K562 (cell line): Measurements from ENCODE around the gene MYO15A. TPM values are rescaled to one million over a fixed set of nuclear protein-coding genes. Genes with fewer than 3 reads are reported as not detected.

ENCODE experiments used
- ATAC-seq: fragments of 200-7000 bp; cut with Tn5 transposase; 3 replicates; pipeline ENCODE4 v1.9.1; 2020; ENCODE audit warnings: moderate library complexity
- BruUV-seq: library from RNA; stranded (reverse); fragments of 400-500 nt; replicated peaks from 2 replicates; lab custom pipeline; 2021; lab: Mats Ljungman, UMichigan
- CTCF ChIA-PET: fragments of 300-600 bp; formaldehyde crosslinking; extraction: SDS; loops from one replicate; lab custom pipeline; 2021; ENCODE audit warnings: low intra/inter-chr PET ratio; lab: Yijun Ruan, JAX
- POLR2A ChIA-PET: fragments of 300-600, 350-650 bp; sonication (Branson Sonifier 250); formaldehyde crosslinking; extraction: SDS; loops from one replicate; lab custom pipeline; 2021; ENCODE audit warnings: antibody characterized with exemption, inconsistent platforms; lab: Yijun Ruan, JAX
- DNase-seq, 4 experiments: peaks; one replicate each; pipeline versions ENCODE4 v3.0.0 to v3.0.0-alpha.2; 2011 to 2018; ENCODE audit warnings: low spot score in 3 of 4, mixed read lengths in 3 of 4; ENCODE audit errors: extremely low read depth in 1 of 4
- FAIRE-seq: peaks from 2 replicates; lab custom pipeline; 2011; peaks lifted over from hg19 to GRCh38; lab: Jason Lieb, UNC
- H2AFZ ChIP-seq: 2 replicates; pipeline ENCODE4 v1.6.0; 2011; ENCODE audit warnings: low read depth, low read length, control low read depth, inconsistent platforms
- H3K27ac ChIP-seq: fragments of 200-600 bp; 3 replicates; pipeline ENCODE4 v1.8.0; 2011; ENCODE audit warnings: low read depth, mild to moderate bottlenecking, control low read depth, inconsistent platforms, low read length, moderate library complexity, mixed read lengths; ENCODE audit errors: extremely low read depth
- H3K27me3 ChIP-seq, 2 experiments: fragments of 300-600 bp in 1 of 2; 2 replicates in 1 of 2; 3 replicates in 1 of 2; pipeline versions ENCODE4 v1.6.0 to v1.8.0; 2011; ENCODE audit warnings: inconsistent platforms in 2 of 2, low read length in 2 of 2, mild to moderate bottlenecking in 1 of 2, mixed read lengths in 1 of 2, moderate library complexity in 1 of 2; ENCODE audit not compliant: control insufficient read depth in 2 of 2, insufficient read depth in 2 of 2
- H3K36me3 ChIP-seq: fragments of 300-600 bp; 3 replicates; pipeline ENCODE4 v1.8.0; 2011; ENCODE audit warnings: mild to moderate bottlenecking, low read length, inconsistent platforms; ENCODE audit not compliant: control insufficient read depth, insufficient read depth
- H3K4me1 ChIP-seq, 2 experiments: fragments of 200-600 bp in 1 of 2; replicated peaks in 1 of 2; 2 replicates in 1 of 2; 3 replicates in 1 of 2; pipeline versions ENCODE4 v1.5.1 to v1.8.0; 2011; ENCODE audit warnings: inconsistent platforms in 2 of 2, low read length in 2 of 2, mild to moderate bottlenecking in 1 of 2, mixed read lengths in 1 of 2, moderate library complexity in 1 of 2; ENCODE audit not compliant: control insufficient read depth in 2 of 2, insufficient read depth in 2 of 2
- H3K4me2 ChIP-seq: 2 replicates; pipeline ENCODE4 v1.6.1; 2011; ENCODE audit warnings: low read length, control low read depth, inconsistent platforms, mixed read lengths; ENCODE audit not compliant: insufficient read depth
- H3K4me3 ChIP-seq: fragments of 200-600 bp; sonication (generic), shearing (Covaris generic); 2 replicates; pipeline ENCODE4 v1.5.1; 2016; ENCODE audit warnings: control low read depth, inconsistent platforms
- H3K79me2 ChIP-seq: fragments of 200-600 bp; 3 replicates; pipeline ENCODE4 v1.8.0; 2011; ENCODE audit warnings: low read length, inconsistent platforms; ENCODE audit not compliant: control insufficient read depth, insufficient read depth
- H3K9ac ChIP-seq, 2 experiments: 2 replicates each; pipeline versions ENCODE4 v1.6.0 to v1.6.1; 2011; ENCODE audit warnings: low read depth in 2 of 2, low read length in 2 of 2, control low read depth in 1 of 2, inconsistent platforms in 1 of 2, mild to moderate bottlenecking in 1 of 2, mixed read lengths in 1 of 2; ENCODE audit not compliant: insufficient read depth in 1 of 2
- H3K9me1 ChIP-seq: one replicate; pipeline ENCODE4 v1.6.0; 2011; ENCODE audit warnings: inconsistent platforms, mild to moderate bottlenecking, low read length, moderate library complexity; ENCODE audit not compliant: control insufficient read depth, insufficient read depth
- H3K9me3 ChIP-seq: replicated peaks from 2 replicates; pipeline ENCODE4 v1.5.1; 2011; ENCODE audit warnings: low read depth, low read length, inconsistent platforms; ENCODE audit not compliant: control insufficient read depth, insufficient read depth
- H4K20me1 ChIP-seq: replicated peaks from 2 replicates; pipeline ENCODE4 v1.6.1; 2011; ENCODE audit warnings: low read length, inconsistent platforms, mixed read lengths; ENCODE audit not compliant: control insufficient read depth, insufficient read depth
- BRF1 ChIP-seq: IDR thresholded peaks from 3 replicates; pipeline ENCODE4 v1.6.1; 2011; ENCODE audit warnings: borderline replicate concordance, mild to moderate bottlenecking; ENCODE audit not compliant: insufficient read length; ENCODE audit errors: extremely low read depth
- EGR1 ChIP-seq: fragments of 450-650 bp; conservative IDR thresholded peaks from 2 replicates; pipeline ENCODE4 v1.6.1; 2017; ENCODE audit warnings: mild to moderate bottlenecking
- ELF1 ChIP-seq: fragments of 200-800 bp; sonication (Bioruptor generic); IDR thresholded peaks from 2 replicates; pipeline ENCODE4 v1.6.1; 2016; ENCODE audit warnings: missing genetic modification characterization, missing compliant biosample characterization
- KLF16 ChIP-seq: IDR thresholded peaks from 2 replicates; pipeline ENCODE4 v1.6.1; 2016; ENCODE audit warnings: antibody characterized with exemption
- NEUROD1 ChIP-seq: fragments of 150-350 bp; IDR thresholded peaks from 2 replicates; pipeline ENCODE4 v1.6.1; 2014; ENCODE audit warnings: borderline replicate concordance, low read length, low read depth; ENCODE audit not compliant: partially characterized antibody
- POLR2AphosphoS2 ChIP-seq: IDR thresholded peaks from 2 replicates; pipeline ENCODE4 v1.6.1; 2012; ENCODE audit warnings: low read length, improper control_type of control experiment
- RBBP5 ChIP-seq: fragments of 200-600 bp; sonication (generic); IDR thresholded peaks from 2 replicates; pipeline ENCODE4 v1.6.1; 2012; ENCODE audit warnings: borderline replicate concordance, mild to moderate bottlenecking, low read length, control low read depth, inconsistent platforms; ENCODE audit not compliant: insufficient read depth, poor library complexity, severe bottlenecking
- RFX1 ChIP-seq: fragments of 450-650 bp; IDR thresholded peaks from 2 replicates; pipeline ENCODE4 v1.6.1; 2016; ENCODE audit warnings: mild to moderate bottlenecking, moderate library complexity
- SREBF2 ChIP-seq: sonication (generic); formaldehyde crosslinking; IDR thresholded peaks from 2 replicates; pipeline ENCODE4 v1.4.0; 2020; ENCODE audit warnings: mild to moderate bottlenecking, missing genetic modification reagents
- TRIM28 ChIP-seq: fragments of 450-650 bp; IDR thresholded peaks from 2 replicates; pipeline ENCODE4 v1.6.1; 2017
- ZNF121 ChIP-seq: sonication (generic); formaldehyde crosslinking; conservative IDR thresholded peaks from 2 replicates; pipeline ENCODE4 v1.8.0; 2022; ENCODE audit warnings: missing genetic modification reagents
- ZNF507 ChIP-seq: conservative IDR thresholded peaks from 2 replicates; pipeline ENCODE4 v1.6.1; 2017; ENCODE audit warnings: missing genetic modification characterization, missing compliant biosample characterization
- ZNF740 ChIP-seq, 3 experiments: fragments of 200-800 bp in 1 of 3; sonication (Bioruptor generic) in 1 of 3; sonication (generic) in 1 of 3; formaldehyde crosslinking in 1 of 3; IDR thresholded peaks; 2 replicates each; pipeline versions ENCODE4 v1.6.1 to v1.8.0; 2016 to 2022; ENCODE audit warnings: mild to moderate bottlenecking in 2 of 3, missing compliant biosample characterization in 2 of 3, missing genetic modification characterization in 2 of 3, missing genetic modification reagents in 1 of 3
- WGBS: fragments of 100-300 bp; shearing (Covaris generic); methylation state at CpG from one replicate; pipeline ENCODE4 v1.1.6; 2016; ENCODE audit warnings: low coverage, mixed read lengths; ENCODE audit not compliant: insufficient coverage; ENCODE audit errors: missing lambda C conversion rate; 5-methylcytosine and 5-hydroxymethylcytosine counted together
- in situ Hi-C: fragments of 300-500 bp; cut with MboI; formaldehyde crosslinking; loops from 4 replicates; pipeline ENCODE4 v1.15.0; 2018; ENCODE audit warnings: inconsistent platforms, mixed read lengths
- intact Hi-C: fragments of 100-400 bp; cut with micrococcal nuclease; formaldehyde crosslinking; loops from 2 replicates; pipeline ENCODE4 v1.14.2; 2022
- polyA plus RNA-seq, 8 experiments: library from polyadenylated mRNA; depleted of rRNA in 4 of 8; stranded (reverse) in 5 of 8; unstranded in 3 of 8; fragments of >200 nt; fragmentation: Nextera tagmentation in 2 of 8; fragmentation: Illumina TruSeq in 1 of 8; extraction: Ambion mirVana in 2 of 8; extraction: Trizol in 1 of 8; gene quantifications; 2 replicates each; pipeline versions ENCODE4 v1.2.1 to v1.2.3, GENCODE V29; 2011 to 2014; ENCODE audit warnings: inconsistent platforms in 1 of 8, missing spikeins in 1 of 8
- total RNA-seq, 7 experiments: library from RNA; depleted of rRNA in 6 of 7; stranded (reverse); fragments of >200 nt in 6 of 7; fragmentation: Illumina TruSeq in 2 of 7; extraction: Trizol in 2 of 7; gene quantifications; 2 replicates each; pipeline versions ENCODE4 v1.2.1 to v1.2.3, GENCODE V29; 2011 to 2021; ENCODE audit warnings: low replicate concordance in 1 of 7
- TF ChIP-seq, protein P1 (sequence below): fragments of 450-650 bp; IDR thresholded peaks from 2 replicates; pipeline ENCODE4 v1.6.1; 2016; ENCODE audit warnings: antibody characterized with exemption

Gene MYO15A
- total and polyA plus RNA-seq, 9 of the 15 experiments (the other 6 are each of a cell fraction or from before 2014, with no cell fraction given): 0.05 to 0.88 (median 0.14) TPM; not detected in 1

- ATAC-seq (peak; percentile 91), DNase-seq (peak; percentile 95 to 97 (median 97)), FAIRE-seq (no peak)
- ChIA-PET POLR2A (interaction anchor here (0.5 to 1.9 kb wide), 7 partner anchors 12 to 44 kb away, joined by 3 to 8 read pairs (median 4); no protein-coding TSS in a partner anchor), CTCF (no interaction called here)
- Histone ChIP-seq H3K4me3 (peak within 1 kb of the TSS; percentile 69), H3K9ac (peak within 1 kb of the TSS; percentile 93 to 94), H3K9me1 (no peaks in the 10 kb centered on the region), H3K4me1 (peaks cover 34 to 37% of the 10 kb centered on the region in 2 experiments), H3K79me2 (peaks cover 49% of the 10 kb centered on the region), H3K9me3 (no peaks in the 10 kb centered on the region), H3K4me2 (peak within 1 kb of the TSS; percentile 95), H3K27me3 (no peaks in the 10 kb centered on the region), H4K20me1 (peaks cover 33% of the 10 kb centered on the region), H3K27ac (peak within 1 kb of the TSS; percentile 99), H3K36me3 (peaks cover 32% of the 10 kb centered on the region; the same call in 2 of the 3 replicates), H2AFZ (peak within 1 kb of the TSS; percentile 98)
- intact Hi-C loops (no loop called here), in situ Hi-C loops (no loop called here)
- BruUV-seq: TSS peak; percentile 52
- WGBS: 0% methylated on average over 30 of the region's 98 CpGs
- TF ChIP-seq ZNF740 (CRISPR knock-in tag; IDR thresholded peaks at IDR 0.05): no peak
- TF ChIP-seq ZNF740 (tag; IDR thresholded peaks at IDR 0.05): no peak
- peak; percentile 49; the same call in 1 of the 2 replicates for TF ChIP-seq ELF1 (tag)
- TF ChIP-seq SREBF2 (CRISPR knock-in tag): no peak
- TF ChIP-seq RFX1: peak; percentile 97
- no peak for TF ChIP-seq BRF1
- no peak for TF ChIP-seq ZNF121 (CRISPR knock-in tag)
- no peak for TF ChIP-seq POLR2AphosphoS2
- TF ChIP-seq TRIM28: no peak
- TF ChIP-seq RBBP5: peak; percentile 0
- peak; percentile 52 for TF ChIP-seq NEUROD1
- TF ChIP-seq, protein P1, sequence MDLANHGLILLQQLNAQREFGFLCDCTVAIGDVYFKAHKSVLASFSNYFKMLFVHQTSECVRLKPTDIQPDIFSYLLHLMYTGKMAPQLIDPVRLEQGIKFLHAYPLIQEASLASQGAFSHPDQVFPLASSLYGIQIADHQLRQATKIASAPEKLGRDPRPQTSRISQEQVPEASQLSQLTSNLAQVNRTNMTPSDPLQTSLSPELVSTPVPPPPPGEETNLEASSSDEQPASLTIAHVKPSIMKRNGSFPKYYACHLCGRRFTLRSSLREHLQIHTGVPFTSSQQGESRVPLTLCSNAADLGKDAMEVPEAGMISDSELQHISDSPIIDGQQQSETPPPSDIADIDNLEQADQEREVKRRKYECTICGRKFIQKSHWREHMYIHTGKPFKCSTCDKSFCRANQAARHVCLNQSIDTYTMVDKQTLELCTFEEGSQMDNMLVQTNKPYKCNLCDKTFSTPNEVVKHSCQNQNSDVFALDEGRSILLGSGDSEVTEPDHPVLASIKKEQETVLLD: peak; percentile 88
- TF ChIP-seq EGR1: no peak; the same call in 1 of the 2 replicates
- no peak for TF ChIP-seq ZNF507 (tag)
- no peak for TF ChIP-seq KLF16
These were observed 75.0 kb downstream of the MYO15A start, which contains the start of gene ALKBH5 for GRCh38 chr17:18183334-18184142. Gene ALKBH5 (plus strand): TSS chr17:18183828. CDS start chr17:18184244, 416 bp downstream.
